GM23248 (cell line): Measurements from ENCODE around the gene CGN.
"Not testable (repeated sequence)": the region's sequence is repeated elsewhere in the genome, so short reads cannot be mapped to it uniquely, and the experiment has no call there.

ENCODE experiments used
- EZH2 ChIP-seq: fragments of 200-600 bp; sonication (generic); IDR thresholded peaks from 2 replicates; pipeline ENCODE4 v1.6.1; 2018; ENCODE audit warnings: antibody characterized with exemption, mild to moderate bottlenecking; ENCODE audit not compliant: insufficient read depth, poor library complexity, severe bottlenecking
- EZH2phosphoT487 ChIP-seq: fragments of 200-600 bp; sonication (generic); IDR thresholded peaks from 2 replicates; pipeline ENCODE4 v1.6.1; 2018; ENCODE audit warnings: antibody characterized with exemption, moderate library complexity, mild to moderate bottlenecking, low read depth; ENCODE audit not compliant: insufficient read depth

- TF ChIP-seq EZH2, EZH2phosphoT487: not testable (repeated sequence)
Observed at GRCh38 chr1:151522427-151522826, 11.2 kb downstream of the CGN start.
